ENCODE data around the gene TRPV4.

DNA sequence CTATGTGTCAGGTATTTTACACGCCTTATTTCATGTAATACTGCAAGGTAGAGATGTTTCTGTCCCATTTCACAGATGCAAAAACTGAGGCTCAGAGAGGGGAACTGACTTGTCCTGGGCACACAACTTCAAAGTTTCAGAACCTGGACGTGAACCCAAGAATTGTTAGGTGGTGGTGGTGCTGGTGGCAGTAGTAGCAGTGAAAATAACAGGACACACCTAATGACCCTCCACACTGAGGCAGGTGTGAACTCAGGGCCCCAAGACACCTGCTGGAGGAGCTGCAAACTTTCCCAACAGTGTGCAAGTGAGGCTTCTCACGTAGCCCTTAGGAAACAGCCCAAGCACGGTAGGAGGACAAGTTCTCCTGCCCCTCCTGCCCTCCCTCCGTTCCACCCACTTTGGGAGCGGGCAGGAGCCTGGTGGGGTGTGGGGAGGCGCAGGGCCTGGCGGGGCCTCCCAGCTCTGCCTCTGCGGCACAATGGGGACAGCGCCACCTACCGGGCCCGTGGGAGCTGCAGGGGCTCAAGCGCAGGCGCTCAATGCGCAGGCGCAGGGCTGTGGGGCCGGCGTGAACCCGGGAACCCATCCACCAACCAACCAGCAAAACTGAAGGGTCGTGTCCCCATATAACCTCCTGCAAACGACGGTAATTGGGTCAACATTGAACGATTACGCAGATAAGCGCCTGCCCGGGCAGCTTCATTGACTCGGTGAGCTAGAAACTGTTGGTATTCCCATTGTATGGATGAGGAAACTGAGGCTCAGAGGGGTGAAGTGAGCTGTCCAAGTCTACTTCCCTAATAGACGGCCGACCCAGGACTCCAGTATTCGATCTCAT is 12.0 kb upstream of the TRPV4 start:
- TF ChIP-seq POLR2A (IDR thresholded peaks at IDR 0.05): no peak
- TF ChIP-seq, protein P1, sequence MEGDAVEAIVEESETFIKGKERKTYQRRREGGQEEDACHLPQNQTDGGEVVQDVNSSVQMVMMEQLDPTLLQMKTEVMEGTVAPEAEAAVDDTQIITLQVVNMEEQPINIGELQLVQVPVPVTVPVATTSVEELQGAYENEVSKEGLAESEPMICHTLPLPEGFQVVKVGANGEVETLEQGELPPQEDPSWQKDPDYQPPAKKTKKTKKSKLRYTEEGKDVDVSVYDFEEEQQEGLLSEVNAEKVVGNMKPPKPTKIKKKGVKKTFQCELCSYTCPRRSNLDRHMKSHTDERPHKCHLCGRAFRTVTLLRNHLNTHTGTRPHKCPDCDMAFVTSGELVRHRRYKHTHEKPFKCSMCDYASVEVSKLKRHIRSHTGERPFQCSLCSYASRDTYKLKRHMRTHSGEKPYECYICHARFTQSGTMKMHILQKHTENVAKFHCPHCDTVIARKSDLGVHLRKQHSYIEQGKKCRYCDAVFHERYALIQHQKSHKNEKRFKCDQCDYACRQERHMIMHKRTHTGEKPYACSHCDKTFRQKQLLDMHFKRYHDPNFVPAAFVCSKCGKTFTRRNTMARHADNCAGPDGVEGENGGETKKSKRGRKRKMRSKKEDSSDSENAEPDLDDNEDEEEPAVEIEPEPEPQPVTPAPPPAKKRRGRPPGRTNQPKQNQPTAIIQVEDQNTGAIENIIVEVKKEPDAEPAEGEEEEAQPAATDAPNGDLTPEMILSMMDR (IDR thresholded peaks at IDR 0.05): peak in 1 of 3 donors; percentile 76

Measured in lower leg skin (tissue), 3 donors.